ENCODE results near the gene URB1. TPM values are rescaled to one million over a fixed set of nuclear protein-coding genes. Genes with fewer than 3 reads are reported as not detected.

URB1 gene
- total RNA-seq, 1 experiment from 2014 or later = 17.1 TPM

DNA sequence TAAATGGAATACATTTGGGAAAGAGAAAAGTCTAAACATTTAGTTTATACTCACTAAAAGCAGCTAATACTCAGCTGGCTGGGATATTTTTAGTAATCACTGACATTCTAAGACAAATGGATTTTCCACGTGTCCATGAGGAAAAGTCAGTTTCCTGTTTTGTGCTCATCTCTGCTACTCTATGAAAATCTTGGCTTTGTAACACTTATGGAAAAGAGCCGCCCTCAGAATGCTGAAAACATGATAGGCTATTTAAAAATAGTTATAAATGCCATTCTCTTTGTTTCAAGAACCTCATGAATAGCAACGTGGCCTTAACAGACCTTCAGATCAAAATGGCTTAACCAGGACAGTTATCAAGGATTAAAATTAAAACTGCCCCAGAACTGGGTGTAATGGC, 64.2 kb downstream of the URB1 start:
- Mint-ChIP-seq H3K36me3 (ENCODE audit: insufficient read depth, unreplicated experiment) (peaks cover 88% of the 10 kb centered on the region), H3K27me3 (ENCODE audit: insufficient read depth, unreplicated experiment) (no peaks in the 10 kb centered on the region), H3K4me3 (ENCODE audit: unreplicated experiment) (no peak overlapping the region), H3K4me1 (ENCODE audit: low read depth, unreplicated experiment) (no peaks in the 10 kb centered on the region), H3K9me3 (ENCODE audit: unreplicated experiment) (no peaks in the 10 kb centered on the region), H3K27ac (ENCODE audit: unreplicated experiment) (no peak overlapping the region)
- H3K27me3 ChIP-seq (replicated peaks; ENCODE audit: control insufficient read depth, insufficient read depth, low read length) = no peaks in the 10 kb centered on the region
- CTCF ChIA-PET = no interaction called here
- H3K36me3 ChIP-seq (ENCODE audit: control insufficient read depth, insufficient read depth, low read length) = peaks cover 2% of the 10 kb centered on the region
- H3K4me3 ChIP-seq (ENCODE audit: low read depth, low read length) = no peak overlapping the region
- H3K9me3 ChIP-seq = no peaks in the 10 kb centered on the region
- POLR2A ChIA-PET = no interaction called here
- TF ChIP-seq, protein P1, sequence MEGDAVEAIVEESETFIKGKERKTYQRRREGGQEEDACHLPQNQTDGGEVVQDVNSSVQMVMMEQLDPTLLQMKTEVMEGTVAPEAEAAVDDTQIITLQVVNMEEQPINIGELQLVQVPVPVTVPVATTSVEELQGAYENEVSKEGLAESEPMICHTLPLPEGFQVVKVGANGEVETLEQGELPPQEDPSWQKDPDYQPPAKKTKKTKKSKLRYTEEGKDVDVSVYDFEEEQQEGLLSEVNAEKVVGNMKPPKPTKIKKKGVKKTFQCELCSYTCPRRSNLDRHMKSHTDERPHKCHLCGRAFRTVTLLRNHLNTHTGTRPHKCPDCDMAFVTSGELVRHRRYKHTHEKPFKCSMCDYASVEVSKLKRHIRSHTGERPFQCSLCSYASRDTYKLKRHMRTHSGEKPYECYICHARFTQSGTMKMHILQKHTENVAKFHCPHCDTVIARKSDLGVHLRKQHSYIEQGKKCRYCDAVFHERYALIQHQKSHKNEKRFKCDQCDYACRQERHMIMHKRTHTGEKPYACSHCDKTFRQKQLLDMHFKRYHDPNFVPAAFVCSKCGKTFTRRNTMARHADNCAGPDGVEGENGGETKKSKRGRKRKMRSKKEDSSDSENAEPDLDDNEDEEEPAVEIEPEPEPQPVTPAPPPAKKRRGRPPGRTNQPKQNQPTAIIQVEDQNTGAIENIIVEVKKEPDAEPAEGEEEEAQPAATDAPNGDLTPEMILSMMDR (IDR thresholded peaks at IDR 0.05; ENCODE audit: insufficient read depth in 1 of 2, low read depth in 1 of 2, low read length in 1 of 2, severe bottlenecking in 1 of 2, unreplicated experiment in 1 of 2) = no peak
- H3K4me1 ChIP-seq = no peaks in the 10 kb centered on the region
- intact Hi-C loops (cut with micrococcal nuclease; ENCODE audit: unreplicated experiment) = no loop called here
- no peak for DNase-seq
- BruUV-seq (replicated peaks) = no TSS peak

- H3K27me3 Mint-ChIP-seq (ENCODE audit: insufficient read depth, unreplicated experiment) = no peaks in the 10 kb centered on the region
- CTCF ChIA-PET = no interaction called here
Measured at GRCh38 chr21:32325706-32326105, 67.1 kb downstream of the URB1 start.

GRCh38 chr21:32322676-32323075, 70.1 kb downstream of the URB1 start:
- Histone ChIP-seq H3K4me1 (peaks cover 6% of the 10 kb centered on the region; the same call in 1 of the 2 replicates), H3K9me3 (no peaks in the 10 kb centered on the region), H3K27me3 (replicated peaks; ENCODE audit: control insufficient read depth, insufficient read depth, low read length) (no peaks in the 10 kb centered on the region), H3K4me3 (ENCODE audit: low read depth, low read length) (no peak overlapping the region), H3K36me3 (ENCODE audit: control insufficient read depth, insufficient read depth, low read length) (no peaks in the 10 kb centered on the region; the same call in none of the 2 replicates)
- no peaks in the 10 kb centered on the region for H3K27me3 Mint-ChIP-seq (ENCODE audit: insufficient read depth, unreplicated experiment)
- intact Hi-C loops (cut with micrococcal nuclease; ENCODE audit: unreplicated experiment) = no loop called here
- ChIA-PET POLR2A (no interaction called here), CTCF (no interaction called here)
- no peak overlapping the region for H3K27ac Mint-ChIP-seq (ENCODE audit: unreplicated experiment)
- DNase-seq = no peak
- no peaks in the 10 kb centered on the region for H3K4me1 Mint-ChIP-seq (ENCODE audit: low read depth, unreplicated experiment)
- H3K4me3 Mint-ChIP-seq (ENCODE audit: unreplicated experiment) = no peak overlapping the region
- TF ChIP-seq, protein P1 (IDR thresholded peaks at IDR 0.05; ENCODE audit: insufficient read depth in 1 of 2, low read depth in 1 of 2, low read length in 1 of 2, severe bottlenecking in 1 of 2, unreplicated experiment in 1 of 2) = no peak
- H3K9me3 Mint-ChIP-seq (ENCODE audit: unreplicated experiment) = no peaks in the 10 kb centered on the region
- BruUV-seq (replicated peaks) = no TSS peak
- H3K36me3 Mint-ChIP-seq (ENCODE audit: insufficient read depth, unreplicated experiment) = peaks cover 89% of the 10 kb centered on the region

More at GRCh38 chr21:32325706-32326105, 67.1 kb downstream of the URB1 start:
- intact Hi-C loops (cut with micrococcal nuclease; ENCODE audit: unreplicated experiment) = no loop called here
- H3K27ac Mint-ChIP-seq (ENCODE audit: unreplicated experiment) = no peak overlapping the region
- Histone ChIP-seq H3K9me3 (no peaks in the 10 kb centered on the region), H3K36me3 (ENCODE audit: control insufficient read depth, insufficient read depth, low read length) (no peaks in the 10 kb centered on the region; the same call in none of the 2 replicates), H3K4me3 (ENCODE audit: low read depth, low read length) (no peak overlapping the region), H3K4me1 (peaks cover 6% of the 10 kb centered on the region; the same call in 1 of the 2 replicates), H3K27me3 (replicated peaks; ENCODE audit: control insufficient read depth, insufficient read depth, low read length) (no peaks in the 10 kb centered on the region)
- H3K4me3 Mint-ChIP-seq (ENCODE audit: unreplicated experiment) = no peak overlapping the region
- H3K9me3 Mint-ChIP-seq (ENCODE audit: unreplicated experiment) = no peaks in the 10 kb centered on the region
- peaks cover 93% of the 10 kb centered on the region for H3K36me3 Mint-ChIP-seq (ENCODE audit: insufficient read depth, unreplicated experiment)
- TF ChIP-seq, protein P1 (IDR thresholded peaks at IDR 0.05; ENCODE audit: insufficient read depth in 1 of 2, low read depth in 1 of 2, low read length in 1 of 2, severe bottlenecking in 1 of 2, unreplicated experiment in 1 of 2) = no peak
- BruUV-seq (replicated peaks) = no TSS peak
- H3K4me1 Mint-ChIP-seq (ENCODE audit: low read depth, unreplicated experiment) = no peaks in the 10 kb centered on the region
- no peak for DNase-seq
- POLR2A ChIA-PET = no interaction called here
